ENCODE results near the gene COCH.

DNA sequence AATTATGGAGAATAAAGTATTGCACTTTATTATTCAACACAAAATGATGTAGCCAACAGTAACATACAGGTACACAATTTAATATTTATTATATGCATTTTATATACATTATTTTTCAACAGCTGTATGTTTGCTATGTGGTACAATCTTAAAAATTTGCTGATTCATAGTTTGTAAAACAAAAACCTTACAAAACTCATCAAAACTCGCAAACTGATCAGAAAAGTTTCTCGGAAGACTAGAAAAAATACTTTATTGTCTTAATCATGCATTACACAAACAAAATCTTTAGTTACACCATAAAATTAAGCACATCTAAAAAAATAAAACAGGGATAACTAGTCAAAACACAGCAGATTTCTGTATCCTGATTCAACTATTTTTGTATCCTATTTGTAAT is 19.5 kb downstream of the COCH start:
- TF ChIP-seq, protein P1, sequence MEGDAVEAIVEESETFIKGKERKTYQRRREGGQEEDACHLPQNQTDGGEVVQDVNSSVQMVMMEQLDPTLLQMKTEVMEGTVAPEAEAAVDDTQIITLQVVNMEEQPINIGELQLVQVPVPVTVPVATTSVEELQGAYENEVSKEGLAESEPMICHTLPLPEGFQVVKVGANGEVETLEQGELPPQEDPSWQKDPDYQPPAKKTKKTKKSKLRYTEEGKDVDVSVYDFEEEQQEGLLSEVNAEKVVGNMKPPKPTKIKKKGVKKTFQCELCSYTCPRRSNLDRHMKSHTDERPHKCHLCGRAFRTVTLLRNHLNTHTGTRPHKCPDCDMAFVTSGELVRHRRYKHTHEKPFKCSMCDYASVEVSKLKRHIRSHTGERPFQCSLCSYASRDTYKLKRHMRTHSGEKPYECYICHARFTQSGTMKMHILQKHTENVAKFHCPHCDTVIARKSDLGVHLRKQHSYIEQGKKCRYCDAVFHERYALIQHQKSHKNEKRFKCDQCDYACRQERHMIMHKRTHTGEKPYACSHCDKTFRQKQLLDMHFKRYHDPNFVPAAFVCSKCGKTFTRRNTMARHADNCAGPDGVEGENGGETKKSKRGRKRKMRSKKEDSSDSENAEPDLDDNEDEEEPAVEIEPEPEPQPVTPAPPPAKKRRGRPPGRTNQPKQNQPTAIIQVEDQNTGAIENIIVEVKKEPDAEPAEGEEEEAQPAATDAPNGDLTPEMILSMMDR (IDR thresholded peaks at IDR 0.05; ENCODE audit: low read depth, low read length, poor library complexity, severe bottlenecking) = no peak
- no peak for TF ChIP-seq EZH2phosphoT487 (IDR thresholded peaks at IDR 0.05; ENCODE audit: borderline replicate concordance, low read length)

All from DOHH2 (cell line).